HepG2 (cell line): ENCODE data around the gene MAST1. TPM values are rescaled to one million over a fixed set of nuclear protein-coding genes. Genes with fewer than 3 reads are reported as not detected.

Source experiments
- ARNT2 ChIP-seq: sonication (generic); formaldehyde crosslinking; IDR thresholded peaks from 2 replicates; pipeline ENCODE4 v1.8.0; 2022; ENCODE audit warnings: mild to moderate bottlenecking, low read depth, missing genetic modification reagents, moderate library complexity
- DDIT3 ChIP-seq: sonication (generic); formaldehyde crosslinking; IDR thresholded peaks from 2 replicates; pipeline ENCODE4 v1.4.0; 2020; ENCODE audit warnings: mild to moderate bottlenecking, missing genetic modification reagents
- GLMP ChIP-seq: sonication (generic); formaldehyde crosslinking; IDR thresholded peaks from 2 replicates; pipeline ENCODE4 v1.9.0; 2021; ENCODE audit warnings: missing genetic modification reagents, mild to moderate bottlenecking, borderline replicate concordance
- HMG20B ChIP-seq: conservative IDR thresholded peaks from 2 replicates; pipeline ENCODE4 v1.6.1; 2016; ENCODE audit warnings: missing genetic modification reagents, missing compliant biosample characterization
- HOMEZ ChIP-seq: IDR thresholded peaks from 2 replicates; pipeline ENCODE4 v1.6.1; 2016; ENCODE audit warnings: low read depth
- KAT2B ChIP-seq: fragments of 150-350 bp; IDR thresholded peaks from 2 replicates; pipeline ENCODE4 v1.6.1; 2014; ENCODE audit warnings: low read depth, low read length, borderline replicate concordance
- MIER2 ChIP-seq: IDR thresholded peaks from 2 replicates; pipeline ENCODE4 v1.6.1; 2016; ENCODE audit warnings: missing biosample characterization, missing genetic modification reagents
- MLX ChIP-seq: IDR thresholded peaks from 2 replicates; pipeline ENCODE4 v1.6.1; 2016
- MXI1 ChIP-seq: IDR thresholded peaks from 3 replicates; pipeline ENCODE4 v1.6.1; 2012; ENCODE audit warnings: low read depth, low read length, inconsistent platforms, borderline replicate concordance
- SNAPC4 ChIP-seq: sonication (generic); formaldehyde crosslinking; IDR thresholded peaks from 2 replicates; pipeline ENCODE4 v1.4.0; 2020; ENCODE audit warnings: mild to moderate bottlenecking, missing genetic modification reagents
- SYNCRIP ChIP-seq: fragments of 200-400 bp; formaldehyde crosslinking; IDR thresholded peaks from 2 replicates; pipeline ENCODE4 v1.6.1; 2018; ENCODE audit warnings: mild to moderate bottlenecking, low read depth, low read length; ENCODE audit not compliant: insufficient read depth
- ZBTB8A ChIP-seq: sonication (generic); formaldehyde crosslinking; IDR thresholded peaks from 2 replicates; pipeline ENCODE4 v1.4.0; 2020; ENCODE audit warnings: mild to moderate bottlenecking, low read depth, missing genetic modification reagents, borderline replicate concordance
- ZNF224 ChIP-seq: sonication (generic); formaldehyde crosslinking; IDR thresholded peaks from 2 replicates; pipeline ENCODE4 v1.5.0; 2020; ENCODE audit warnings: mild to moderate bottlenecking, missing genetic modification reagents
- ZNF24 ChIP-seq: fragments of 450-650 bp; IDR thresholded peaks from 2 replicates; pipeline ENCODE4 v1.6.1; 2017; ENCODE audit warnings: antibody characterized with exemption, mild to moderate bottlenecking
- ZNF383 ChIP-seq: sonication (generic); formaldehyde crosslinking; IDR thresholded peaks from 2 replicates; pipeline ENCODE4 v1.4.0; 2020; ENCODE audit warnings: missing genetic modification reagents, mild to moderate bottlenecking, borderline replicate concordance
- ZNF639 ChIP-seq: conservative IDR thresholded peaks from 2 replicates; pipeline ENCODE4 v1.6.1; 2018; ENCODE audit warnings: missing genetic modification reagents
- ZNF7 ChIP-seq: IDR thresholded peaks from 2 replicates; pipeline ENCODE4 v1.6.1; 2016; ENCODE audit warnings: missing biosample characterization, missing genetic modification reagents
- ZSCAN30 ChIP-seq: sonication (generic); formaldehyde crosslinking; IDR thresholded peaks from 2 replicates; pipeline ENCODE4 v1.5.0; 2020; ENCODE audit warnings: mild to moderate bottlenecking, missing genetic modification reagents
- ZSCAN31 ChIP-seq: sonication (generic); formaldehyde crosslinking; IDR thresholded peaks from 2 replicates; pipeline ENCODE4 v1.5.0; 2020; ENCODE audit warnings: low read depth, mild to moderate bottlenecking, missing genetic modification reagents
- polyA plus RNA-seq, 8 experiments: library from polyadenylated mRNA; depleted of rRNA in 3 of 8; stranded (reverse) in 7 of 8; unstranded in 1 of 8; fragments of >200 nt; fragmentation: Illumina TruSeq in 4 of 8; extraction: Trizol in 4 of 8; gene quantifications; 2 replicates each; pipeline versions ENCODE4 v1.2.1 to v1.2.3, GENCODE V29; 2011 to 2016; ENCODE audit warnings: low read depth in 4 of 8, missing spikeins in 1 of 8, mixed read lengths in 1 of 8; ENCODE audit not compliant: insufficient read depth in 1 of 8
- total RNA-seq, 5 experiments: library from RNA; depleted of rRNA; stranded (reverse); fragments of >200 nt; fragmentation: Illumina TruSeq; extraction: Trizol; gene quantifications; 2 replicates each; pipeline ENCODE4 v1.2.3, GENCODE V29; 2016; ENCODE audit warnings: low read depth in 1 of 5

MAST1 gene
- total and polyA plus RNA-seq, 2 of the 13 experiments (the other 11 are each of a cell fraction or from before 2014, with no cell fraction given), result 0.73 to 4.7 TPM

- TF ChIP-seq SNAPC4 (CRISPR knock-in tag), result peak; percentile 86; the same call in 1 of the 2 replicates
- TF ChIP-seq MLX (CRISPR knock-in tag), result 0 out of 2 replicates have a peak, but pooled peaks have one; percentile 10
- TF ChIP-seq ZNF7 (CRISPR knock-in tag), result no peak
- no peak for TF ChIP-seq ZBTB8A (CRISPR knock-in tag)
- no peak for TF ChIP-seq HMG20B (CRISPR knock-in tag)
- TF ChIP-seq HOMEZ (CRISPR knock-in tag), result no peak
- TF ChIP-seq ZNF224 (CRISPR knock-in tag), result peak; percentile 72
- TF ChIP-seq ZNF639 (CRISPR knock-in tag), result no peak; the same call in 1 of the 2 replicates
- TF ChIP-seq KAT2B, result no peak
- TF ChIP-seq ZNF24, result no peak
- TF ChIP-seq ZSCAN31, result 0 out of 2 replicates have a peak, but pooled peaks have one; percentile 28
- no peak for TF ChIP-seq SYNCRIP
- TF ChIP-seq MXI1, result peak; percentile 81; the same call in 2 of the 3 replicates
- TF ChIP-seq ARNT2, result no peak
- TF ChIP-seq ZNF383 (CRISPR knock-in tag), result no peak
- no peak for TF ChIP-seq MIER2 (CRISPR knock-in tag)
- TF ChIP-seq GLMP, result peak; percentile 47; the same call in 1 of the 2 replicates
- no peak for TF ChIP-seq ZSCAN30 (CRISPR knock-in tag)
- no peak for TF ChIP-seq DDIT3 (CRISPR knock-in tag)
These were observed 52.7 kb downstream of the MAST1 start, which contains the start of gene GCDH (continued) for GRCh38 chr19:12890787-12891552.
